M059J (cell line): ENCODE data around the gene PPARG. TPM values are rescaled to one million over a fixed set of nuclear protein-coding genes. Genes with fewer than 3 reads are reported as not detected.
"Not testable (repeated sequence)": the region's sequence is repeated elsewhere in the genome, so short reads cannot be mapped to it uniquely, and the experiment has no call there.

Experiments
- DNase-seq: peaks from one replicate; pipeline ENCODE4 v3.0.0-alpha.2; 2012; ENCODE audit warnings: low read depth
- total RNA-seq: library from RNA; depleted of rRNA; stranded (reverse); fragments of >200 nt; shearing (Covaris generic); gene quantifications from 2 replicates; pipeline ENCODE4 v1.2.3, GENCODE V29; 2014

Gene PPARG
- total RNA-seq, 1 experiment from 2014 or later, result 7.0 TPM

GRCh38 chr3:12440927-12441714 is 152.3 kb downstream of the PPARG start:
- peak; percentile 67 for DNase-seq

GRCh38 chr3:12442654-12443501 is 154.0 kb downstream of the PPARG start:
- peak; percentile 90 for DNase-seq

- DNase-seq, result no peak
Observed at GRCh38 chr3:12443781-12444522, 155.1 kb downstream of the PPARG start.

- DNase-seq, result peak; percentile 97
Observed at GRCh38 chr3:12444582-12445471, 156.0 kb downstream of the PPARG start.

GRCh38 chr3:12445523-12446240 is 156.8 kb downstream of the PPARG start:
- no peak for DNase-seq

- DNase-seq, result no peak
Observed at GRCh38 chr3:12446298-12446697, 157.4 kb downstream of the PPARG start.

- no peak for DNase-seq
Observed at GRCh38 chr3:12447075-12447474, 158.2 kb downstream of the PPARG start.

- DNase-seq, result not testable (repeated sequence)
Observed at GRCh38 chr3:12448404-12449202, 159.7 kb downstream of the PPARG start.

- DNase-seq, result no peak
Observed at GRCh38 chr3:12449889-12450682, 161.2 kb downstream of the PPARG start.

GRCh38 chr3:12451481-12451880 is 162.6 kb downstream of the PPARG start:
- DNase-seq, result no peak

- no peak for DNase-seq
Observed at GRCh38 chr3:12451960-12452359, 163.1 kb downstream of the PPARG start.

GRCh38 chr3:12452361-12453330 is 163.8 kb downstream of the PPARG start:
- DNase-seq, result no peak

- peak; percentile 53 for DNase-seq
Observed at GRCh38 chr3:12454076-12454815, 165.4 kb downstream of the PPARG start.

GRCh38 chr3:12454816-12455121 is 165.9 kb downstream of the PPARG start:
- peak; percentile 77 for DNase-seq

GRCh38 chr3:12455740-12456139 is 166.9 kb downstream of the PPARG start:
- no peak for DNase-seq

GRCh38 chr3:12456441-12456840 is 167.6 kb downstream of the PPARG start:
- no peak for DNase-seq

GRCh38 chr3:12457380-12457779 is 168.5 kb downstream of the PPARG start:
- not testable (repeated sequence) for DNase-seq
